H1 (cell line): ENCODE data around the gene CBY1. TPM values are rescaled to one million over a fixed set of nuclear protein-coding genes. Genes with fewer than 3 reads are reported as not detected.

ENCODE experiments used
- CTCF ChIA-PET: fragments of 300-600 bp; sonication (Branson Sonifier 250); formaldehyde crosslinking; loops from one replicate; lab custom pipeline; 2021; ENCODE audit not compliant: partially characterized antibody; lab: Charles Lee
- POLR2A ChIA-PET: fragments of 300-600 bp; sonication (Branson Sonifier 250); formaldehyde crosslinking; loops from one replicate; lab custom pipeline; 2021; ENCODE audit warnings: inconsistent platforms; ENCODE audit not compliant: partially characterized antibody; lab: Charles Lee
- DNase-seq, 2 experiments: peaks; one replicate each; pipeline versions ENCODE4 v3.0.0 to v3.0.0-alpha.2; 2010 to 2022; ENCODE audit warnings: low spot score in 2 of 2, low read depth in 1 of 2, mixed read lengths in 1 of 2
- FAIRE-seq: peaks from 2 replicates; lab custom pipeline; 2011; peaks lifted over from hg19 to GRCh38; lab: Jason Lieb, UNC
- H2AFZ ChIP-seq: 2 replicates; pipeline ENCODE4 v1.8.1; 2012; ENCODE audit warnings: low read length, inconsistent platforms
- H2AK5ac ChIP-seq: 2 replicates; pipeline ENCODE4 v1.6.1; 2013; ENCODE audit warnings: low read depth, low read length
- H2BK120ac ChIP-seq: replicated peaks from 2 replicates; pipeline ENCODE3; 2013; ENCODE audit warnings: low read depth, low read length, inconsistent platforms
- H2BK12ac ChIP-seq: 2 replicates; pipeline ENCODE4 v1.6.1; 2013; ENCODE audit warnings: low read depth, low read length
- H2BK15ac ChIP-seq: 2 replicates; pipeline ENCODE4 v1.6.1; 2013; ENCODE audit warnings: low read length
- H2BK20ac ChIP-seq: 2 replicates; pipeline ENCODE4 v1.6.1; 2013; ENCODE audit warnings: low read length
- H2BK5ac ChIP-seq: 2 replicates; pipeline ENCODE4 v1.6.1; 2013; ENCODE audit warnings: low read depth, low read length
- H3K14ac ChIP-seq: 2 replicates; pipeline ENCODE4 v1.6.1; 2013; ENCODE audit warnings: inconsistent platforms; ENCODE audit not compliant: insufficient read length
- H3K18ac ChIP-seq: 2 replicates; pipeline ENCODE4 v1.6.1; 2013; ENCODE audit warnings: low read length; ENCODE audit errors: extremely low read depth
- H3K23ac ChIP-seq: 2 replicates; pipeline ENCODE4 v1.6.1; 2013; ENCODE audit warnings: inconsistent platforms; ENCODE audit not compliant: insufficient read length
- H3K23me2 ChIP-seq: 2 replicates; pipeline ENCODE4 v1.6.1; 2013; ENCODE audit warnings: low read depth, low read length
- H3K27ac ChIP-seq: 2 replicates; pipeline ENCODE4 v1.6.1; 2011; ENCODE audit warnings: low read depth, low read length, inconsistent platforms
- H3K27me3 ChIP-seq, 4 experiments: replicated peaks in 1 of 4; 1 replicate in 1 of 4; 2 replicates in 3 of 4; pipeline versions ENCODE4 v1.6.1 to v1.8.1; 2011 to 2013; ENCODE audit warnings: low read length in 3 of 4, mild to moderate bottlenecking in 3 of 4, inconsistent platforms in 2 of 4, mixed read lengths in 2 of 4, moderate library complexity in 1 of 4; ENCODE audit not compliant: control insufficient read depth in 3 of 4, insufficient read depth in 3 of 4; ENCODE audit errors: extremely low read depth in 1 of 4
- H3K36me3 ChIP-seq, 4 experiments: 2 replicates each; pipeline versions ENCODE4 v1.6.1 to v1.8.1; 2011 to 2013; ENCODE audit warnings: mild to moderate bottlenecking in 4 of 4, low read length in 3 of 4, moderate library complexity in 2 of 4, control low read depth in 1 of 4, inconsistent platforms in 1 of 4; ENCODE audit not compliant: insufficient read depth in 4 of 4, control insufficient read depth in 2 of 4
- H3K4ac ChIP-seq: replicated peaks from 2 replicates; pipeline ENCODE3; 2013; ENCODE audit warnings: low read length, low read depth, mixed read lengths, inconsistent platforms; ENCODE audit not compliant: insufficient read length
- H3K4me1 ChIP-seq, 4 experiments: replicated peaks in 1 of 4; 1 replicate in 1 of 4; 2 replicates in 3 of 4; pipeline versions ENCODE4 v1.6.1 to v1.8.1; 2011 to 2013; ENCODE audit warnings: low read length in 3 of 4, inconsistent platforms in 2 of 4, mixed read lengths in 1 of 4; ENCODE audit not compliant: insufficient read depth in 4 of 4, control insufficient read depth in 3 of 4
- H3K4me2 ChIP-seq, 2 experiments: 2 replicates each; pipeline versions ENCODE4 v1.6.1 to v1.8.1; 2011 to 2013; ENCODE audit warnings: low read depth in 2 of 2, low read length in 2 of 2, control low read depth in 1 of 2, inconsistent platforms in 1 of 2, mild to moderate bottlenecking in 1 of 2; ENCODE audit not compliant: insufficient read depth in 1 of 2
- H3K4me3 ChIP-seq, 4 experiments: fragments of 200-600, 300-600 bp in 1 of 4; sonication (generic), shearing (Covaris generic), sonication (Bioruptor Twin) in 1 of 4; 2 replicates each; pipeline versions ENCODE4 v1.5.1 to v1.8.1; 2011 to 2016; ENCODE audit warnings: low read length in 4 of 4, low read depth in 3 of 4, control low read depth in 2 of 4, inconsistent platforms in 2 of 4, mild to moderate bottlenecking in 2 of 4, mixed read lengths in 1 of 4, moderate library complexity in 1 of 4; ENCODE audit not compliant: insufficient read depth in 2 of 4; ENCODE audit errors: extremely low read depth in 1 of 4
- H3K56ac ChIP-seq: replicated peaks from 2 replicates; pipeline ENCODE3; 2013; ENCODE audit warnings: low read depth, mild to moderate bottlenecking, mixed read lengths, low read length, inconsistent platforms; ENCODE audit not compliant: insufficient read length
- H3K79me1 ChIP-seq: 2 replicates; pipeline ENCODE4 v1.6.1; 2013; ENCODE audit warnings: low read depth, low read length, control low read depth
- H3K79me2 ChIP-seq, 2 experiments: 2 replicates each; pipeline versions ENCODE4 v1.6.1 to v1.8.1; 2012 to 2013; ENCODE audit warnings: low read length in 2 of 2, mild to moderate bottlenecking in 2 of 2, inconsistent platforms in 1 of 2; ENCODE audit not compliant: insufficient read depth in 2 of 2, control insufficient read depth in 1 of 2
- H3K9ac ChIP-seq, 4 experiments: replicated peaks in 1 of 4; 1 replicate in 1 of 4; 2 replicates in 3 of 4; pipeline versions ENCODE4 v1.6.1 to v1.8.1; 2011 to 2013; ENCODE audit warnings: low read depth in 3 of 4, low read length in 3 of 4, control low read depth in 2 of 4, mild to moderate bottlenecking in 2 of 4, moderate library complexity in 2 of 4, inconsistent platforms in 1 of 4; ENCODE audit errors: extremely low read depth in 1 of 4
- H3K9me3 ChIP-seq, 2 experiments: 2 replicates each; pipeline versions ENCODE4 v1.6.1 to v1.8.1; 2012 to 2013; ENCODE audit warnings: mild to moderate bottlenecking in 2 of 2, moderate library complexity in 2 of 2, control low read depth in 1 of 2, inconsistent platforms in 1 of 2, low read depth in 1 of 2, low read length in 1 of 2, mixed read lengths in 1 of 2; ENCODE audit not compliant: insufficient read depth in 2 of 2
- H4K20me1 ChIP-seq, 2 experiments: replicated peaks in 1 of 2; 2 replicates each; pipeline versions ENCODE3 to v1.8.1; 2011 to 2013; ENCODE audit warnings: inconsistent platforms in 2 of 2, low read length in 2 of 2, mild to moderate bottlenecking in 1 of 2; ENCODE audit not compliant: insufficient read depth in 2 of 2, control insufficient read depth in 1 of 2
- H4K5ac ChIP-seq: 2 replicates; pipeline ENCODE4 v1.6.1; 2013; ENCODE audit warnings: low read length, low read depth, mixed read lengths, inconsistent platforms; ENCODE audit not compliant: insufficient read length
- H4K8ac ChIP-seq: 2 replicates; pipeline ENCODE4 v1.8.0; 2013; ENCODE audit warnings: mild to moderate bottlenecking, moderate library complexity, low read length, inconsistent platforms; ENCODE audit not compliant: insufficient read depth; ENCODE audit errors: extremely low read depth
- H4K91ac ChIP-seq: replicated peaks from 2 replicates; pipeline ENCODE3; 2013; ENCODE audit warnings: low read length, mixed read lengths, inconsistent platforms; ENCODE audit not compliant: insufficient read length
- BACH1 ChIP-seq: IDR thresholded peaks from 2 replicates; pipeline ENCODE4 v1.6.1; 2012; ENCODE audit warnings: low read length, improper control_type of control experiment
- FOSL1 ChIP-seq: IDR thresholded peaks from 2 replicates; pipeline ENCODE4 v1.6.1; 2011; ENCODE audit warnings: mild to moderate bottlenecking, low read depth, low read length, moderate library complexity; ENCODE audit not compliant: insufficient read depth
- GABPA ChIP-seq: IDR thresholded peaks from 2 replicates; pipeline ENCODE4 v1.6.1; 2011; ENCODE audit warnings: mild to moderate bottlenecking, low read length, moderate library complexity, borderline replicate concordance; ENCODE audit not compliant: insufficient read depth
- NRF1 ChIP-seq: IDR thresholded peaks from 2 replicates; pipeline ENCODE4 v1.6.1; 2011; ENCODE audit warnings: mild to moderate bottlenecking, low read depth, low read length, improper control_type of control experiment
- SP4 ChIP-seq: IDR thresholded peaks from 2 replicates; pipeline ENCODE4 v1.6.1; 2012; ENCODE audit warnings: low read length, inconsistent platforms
- SRF ChIP-seq: IDR thresholded peaks from 2 replicates; pipeline ENCODE4 v1.6.1; 2011; ENCODE audit warnings: mild to moderate bottlenecking, low read depth, low read length, moderate library complexity
- WGBS, 2 experiments: shearing (Covaris generic) in 1 of 2; methylation state at CpG; one replicate each; pipeline versions ENCODE4 v1.1.6 to v1.1.7; 2013 to 2015; ENCODE audit warnings: low lambda C conversion rate in 2 of 2, mixed read lengths in 2 of 2, inconsistent platforms in 1 of 2, low coverage in 1 of 2, missing lambda C conversion rate in 1 of 2; ENCODE audit not compliant: insufficient replicate concordance in 2 of 2, insufficient coverage in 1 of 2, insufficient read length in 1 of 2; ENCODE audit errors: extremely low coverage in 1 of 2, missing lambda C conversion rate in 1 of 2; 5-methylcytosine and 5-hydroxymethylcytosine counted together
- polyA plus RNA-seq, 7 experiments: library from polyadenylated mRNA; depleted of rRNA in 3 of 7; stranded (reverse) in 5 of 7; unstranded in 2 of 7; fragments of >200 nt in 5 of 7; fragments of 200-250 nt in 2 of 7; gene quantifications; 1 replicate in 5 of 7; 2 replicates in 1 of 7; 4 replicates in 1 of 7; pipeline versions ENCODE4 v1.2.1 to v1.2.3, GENCODE V29; 2011 to 2013; ENCODE audit warnings: missing spikeins in 2 of 7, mixed read lengths in 2 of 7
- total RNA-seq: library from RNA; stranded (reverse); fragmentation: NEBNext Ultra II Directional; extraction: Animal tissue kit (Norgen Biotek cat#: 25700); gene quantifications from 2 replicates; pipeline ENCODE4 v1.2.1, GENCODE V29; 2021

Gene CBY1
- total and polyA plus RNA-seq, 2 of the 8 experiments (the other 6 are each of a cell fraction or from before 2014, with no cell fraction given): 23.2 to 30.2 TPM

DNA sequence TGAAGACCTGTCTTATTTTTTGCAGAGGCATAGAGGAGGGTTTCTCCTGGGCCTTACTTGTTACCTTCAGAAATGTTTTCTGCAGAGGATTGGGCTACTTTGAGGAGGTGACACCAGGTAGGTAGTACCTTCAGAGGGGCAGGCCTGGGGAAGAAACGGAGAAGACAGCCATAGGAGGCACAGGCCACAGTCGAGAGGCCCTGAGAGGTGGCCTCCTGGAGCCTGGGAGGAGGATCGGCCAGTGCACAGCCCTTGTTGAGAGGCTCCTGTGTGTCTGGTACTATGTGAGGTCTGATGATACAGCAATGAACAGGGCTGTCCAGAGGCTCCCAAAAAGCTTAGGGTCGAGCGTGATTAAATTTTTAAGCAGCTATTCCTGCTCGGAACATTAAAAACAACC, 60.8 kb downstream of the CBY1 start:
- ChIA-PET CTCF (interaction anchor here (1.3 to 10.8 kb wide), 2 partner anchors 18 to 108 kb away, joined by 3 to 116 read pairs; no protein-coding TSS in a partner anchor), POLR2A (interaction anchor here (1.5 to 5.1 kb wide), 4 partner anchors 11 to 35 kb away, joined by 6 to 39 read pairs (median 7); partner anchors contain the start of genes GTPBP1 and TOMM22)
- H3K27me3 ChIP-seq: no peaks in the 10 kb centered on the region
- H3K9me3 ChIP-seq: no peaks in the 10 kb centered on the region
- peaks cover 4 to 50% (median 21%) of the 10 kb centered on the region in 4 experiments; a peak in 6 of 8 replicates for H3K36me3 ChIP-seq
- WGBS, 2 experiments: 91% methylated on average over 6 of the region's 6 CpGs; no CpG with 5 or more reads in 1 of the 2 experiments
- H3K79me2 ChIP-seq: peaks cover 3 to 37% of the 10 kb centered on the region in 2 experiments
- no peak overlapping the region for H3K27ac ChIP-seq
- H2BK20ac ChIP-seq: no peak overlapping the region
- H3K56ac ChIP-seq: no peak overlapping the region
- H3K4ac ChIP-seq: no peak overlapping the region
- no peak overlapping the region for H4K5ac ChIP-seq
- no peak overlapping the region for H3K9ac ChIP-seq
- H4K20me1 ChIP-seq: peaks cover 3 to 24% of the 10 kb centered on the region in 2 experiments
- H3K4me3 ChIP-seq: no peak overlapping the region
- no peak overlapping the region for H4K91ac ChIP-seq
- DNase-seq (no peak), FAIRE-seq (no peak)
- peaks cover 2 to 7% (median 6%) of the 10 kb centered on the region in 4 experiments for H3K4me1 ChIP-seq
- no peak overlapping the region for H2BK5ac ChIP-seq
- peaks cover 20% of the 10 kb centered on the region for H3K79me1 ChIP-seq
- H2BK15ac ChIP-seq: no peak overlapping the region
- H3K4me2 ChIP-seq: no peak overlapping the region
- no peak overlapping the region for H2BK12ac ChIP-seq
- H2BK120ac ChIP-seq: no peak overlapping the region
- H3K14ac ChIP-seq: no peak overlapping the region
- H2AFZ ChIP-seq: no peak overlapping the region
- TF ChIP-seq FOSL1 (no peak), SP4 (no peak), BACH1 (no peak), GABPA (no peak), NRF1 (no peak), SRF (no peak)
- H3K23me2 ChIP-seq: no peaks in the 10 kb centered on the region
- no peak overlapping the region for H3K23ac ChIP-seq
- no peak overlapping the region for H3K18ac ChIP-seq
- no peak overlapping the region for H2AK5ac ChIP-seq
- H4K8ac ChIP-seq: no peak overlapping the region
